8988T (cell line): Measurements from ENCODE around the gene GRHPR.

Experiments used
- DNase-seq: peaks from one replicate; pipeline ENCODE4 v3.0.0; 2011

GRHPR gene

GRCh38 chr9:37486256-37486615 lies 63.7 kb downstream of the GRHPR start:
- no peak for DNase-seq
